LHCN-M2 (cell line): ENCODE measurements around the gene NBPF26. TPM values are rescaled to one million over a fixed set of nuclear protein-coding genes. Genes with fewer than 3 reads are reported as not detected.
A peak's percentile ranks its signal among the peaks of the same experiment; 100 is the strongest.
"Not testable (repeated sequence)": the region's sequence is repeated elsewhere in the genome, so short reads cannot be mapped to it uniquely, and the experiment has no call there.

Experiments
- DNase-seq: peaks from one replicate; pipeline ENCODE4 v3.0.0-alpha.2; 2012; ENCODE audit warnings: low read depth
- total RNA-seq: library from RNA; depleted of rRNA; stranded (reverse); fragments of >200 nt; gene quantifications from 2 replicates; pipeline ENCODE4 v1.2.3, GENCODE V29; 2014; rRNA removed

NBPF26 gene
- total RNA-seq, 1 experiment from 2014 or later, result 37.0 TPM

GRCh38 chr1:120858144-120858543 is 134.4 kb downstream of the NBPF26 start:
- not testable (repeated sequence) for DNase-seq

DNA sequence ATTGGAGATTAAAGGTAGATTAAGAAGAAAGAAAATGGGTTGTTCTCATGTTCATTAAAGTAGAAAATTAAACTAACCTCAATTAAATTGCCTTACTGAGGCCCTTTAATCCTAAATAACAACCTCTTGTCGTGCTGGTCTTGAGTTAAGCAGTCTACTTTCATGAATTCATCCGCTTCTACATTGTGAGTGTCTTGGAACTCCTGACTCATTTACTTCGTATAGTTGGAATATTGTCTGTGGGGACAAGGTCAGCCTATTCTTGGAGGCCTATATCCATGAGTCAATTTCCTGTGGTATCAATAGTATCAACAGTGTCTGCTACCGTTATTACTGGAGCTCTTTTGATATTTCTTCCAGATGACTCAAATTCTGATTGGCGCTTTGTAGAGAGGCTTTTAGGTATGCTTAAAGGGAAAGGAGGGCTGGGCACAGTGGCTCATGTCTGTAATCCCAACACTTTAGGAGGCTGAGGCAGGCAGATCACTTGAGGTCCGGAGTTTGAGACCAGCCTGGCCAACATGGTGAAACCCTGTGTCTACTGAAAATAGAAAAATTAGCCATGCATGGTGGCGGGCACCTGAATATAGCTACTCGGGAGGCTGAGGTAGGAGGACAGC is 136.0 kb downstream of the NBPF26 start:
- peak; percentile 44 for DNase-seq

- not testable (repeated sequence) for DNase-seq
These were observed 154.5 kb downstream of the NBPF26 start for GRCh38 chr1:120878206-120878605.

DNA sequence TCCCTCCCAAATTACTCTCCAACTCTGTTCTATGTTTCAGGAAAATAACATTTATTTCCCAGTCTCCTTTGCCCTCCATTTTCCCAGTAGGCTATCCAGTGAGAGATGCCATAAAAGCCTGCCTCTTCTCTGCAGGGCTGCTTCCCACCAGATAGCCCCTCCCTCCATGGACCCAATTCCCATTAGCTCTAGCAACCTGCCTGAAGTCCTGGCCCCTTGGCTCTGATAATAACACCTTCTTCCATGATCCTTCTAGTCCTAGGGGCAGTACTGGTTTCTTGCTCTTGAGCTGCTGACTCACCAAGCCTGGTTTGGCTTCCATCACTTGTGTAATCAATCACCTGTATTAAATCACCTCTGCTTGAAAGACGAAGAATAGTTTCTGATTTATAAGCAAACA is 156.3 kb downstream of the NBPF26 start:
- DNase-seq, result not testable (repeated sequence)

GRCh38 chr1:120881934-120882333 is 158.2 kb downstream of the NBPF26 start:
- DNase-seq, result not testable (repeated sequence)

Other genes with a start within 250 kb of the NBPF26 start
- not detected in 2 replicates for gene PPIAL4A, start 165.8 kb downstream of the NBPF26 start, total RNA-seq